ENCODE results near the gene MYO9B.
"Not testable (repeated sequence)": the region's sequence is repeated elsewhere in the genome, so short reads cannot be mapped to it uniquely, and the experiment has no call there.

The MYO9B gene

GRCh38 chr19:17138937-17139598 is 63.5 kb downstream of the MYO9B start:
- H3K9me3 ChIP-seq (ENCODE audit: control insufficient read depth, insufficient read depth, low read length) = no peaks in the 10 kb centered on the region
- H3K27me3 ChIP-seq (ENCODE audit: control insufficient read depth, insufficient read depth, low read length) = no peaks in the 10 kb centered on the region
- peaks cover 11% of the 10 kb centered on the region for H3K4me1 ChIP-seq (ENCODE audit: control insufficient read depth, insufficient read depth, low read length)
- no peak overlapping the region for H3K9ac ChIP-seq (ENCODE audit: low read depth, low read length)
- no peaks in the 10 kb centered on the region for H3K36me3 ChIP-seq (ENCODE audit: control insufficient read depth, insufficient read depth, low read length)
- H3K4me3 ChIP-seq (ENCODE audit: low read depth, low read length) = no peak overlapping the region

DNA sequence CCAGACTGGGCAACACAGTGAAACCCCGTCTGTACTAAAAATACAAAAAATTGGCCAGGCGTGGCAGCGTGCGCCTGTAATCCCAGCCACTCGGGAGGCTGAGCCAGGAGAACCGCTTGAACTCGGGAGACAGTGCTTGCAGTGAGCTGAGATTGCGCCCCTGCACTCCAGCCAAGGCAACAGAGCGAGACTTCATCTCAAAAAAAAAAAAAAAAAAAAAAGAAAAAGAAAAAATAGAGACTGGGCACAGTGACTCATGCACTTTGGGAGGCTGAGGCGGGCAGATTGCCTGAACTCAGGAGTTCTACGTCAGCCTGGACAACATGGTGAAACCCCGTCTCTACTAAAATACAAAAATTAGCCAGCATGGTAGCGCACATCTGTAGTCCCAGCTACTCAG is 69.2 kb downstream of the MYO9B start:
- not testable (repeated sequence) for H3K4me3 ChIP-seq (ENCODE audit: low read depth, low read length); H3K9me3 ChIP-seq (ENCODE audit: control insufficient read depth, insufficient read depth, low read length); H3K4me1 ChIP-seq (ENCODE audit: control insufficient read depth, insufficient read depth, low read length); H3K36me3 ChIP-seq (ENCODE audit: control insufficient read depth, insufficient read depth, low read length); H3K9ac ChIP-seq (ENCODE audit: low read depth, low read length); H3K27me3 ChIP-seq (ENCODE audit: control insufficient read depth, insufficient read depth, low read length)

- Histone ChIP-seq H3K4me3 (ENCODE audit: low read depth, low read length) (no peak overlapping the region), H3K4me1 (ENCODE audit: control insufficient read depth, insufficient read depth, low read length) (no peaks in the 10 kb centered on the region), H3K36me3 (ENCODE audit: control insufficient read depth, insufficient read depth, low read length) (peaks cover 4% of the 10 kb centered on the region), H3K27me3 (ENCODE audit: control insufficient read depth, insufficient read depth, low read length) (no peaks in the 10 kb centered on the region), H3K9me3 (ENCODE audit: control insufficient read depth, insufficient read depth, low read length) (no peaks in the 10 kb centered on the region), H3K9ac (ENCODE audit: low read depth, low read length) (no peak overlapping the region)
Observed at GRCh38 chr19:17145546-17146497, 70.2 kb downstream of the MYO9B start.

DNA sequence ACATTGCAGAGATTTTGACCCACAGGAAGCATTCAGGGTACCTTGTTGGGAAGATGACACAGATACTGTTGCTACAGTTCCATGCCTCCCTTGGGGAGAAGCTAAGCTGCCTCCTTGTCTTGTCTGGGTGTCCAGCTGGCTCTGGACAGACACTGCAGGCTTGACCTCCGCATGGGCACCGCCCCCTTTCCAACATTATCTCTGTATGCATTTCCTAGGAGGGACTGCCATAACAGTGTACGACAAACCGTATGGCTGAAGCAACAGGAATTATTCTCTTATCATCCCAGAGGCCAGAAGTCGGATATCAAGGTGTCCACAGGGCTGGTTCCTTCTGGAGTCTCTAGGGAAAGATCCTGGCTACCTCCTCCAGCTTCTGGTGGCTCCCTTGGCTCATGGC is 72.6 kb downstream of the MYO9B start:
- no peaks in the 10 kb centered on the region for H3K4me1 ChIP-seq (ENCODE audit: control insufficient read depth, insufficient read depth, low read length)
- H3K27me3 ChIP-seq (ENCODE audit: control insufficient read depth, insufficient read depth, low read length) = no peaks in the 10 kb centered on the region
- H3K9me3 ChIP-seq (ENCODE audit: control insufficient read depth, insufficient read depth, low read length) = no peaks in the 10 kb centered on the region
- H3K36me3 ChIP-seq (ENCODE audit: control insufficient read depth, insufficient read depth, low read length) = peaks cover 11% of the 10 kb centered on the region
- H3K9ac ChIP-seq (ENCODE audit: low read depth, low read length) = no peak overlapping the region
- no peak overlapping the region for H3K4me3 ChIP-seq (ENCODE audit: low read depth, low read length)

DNA sequence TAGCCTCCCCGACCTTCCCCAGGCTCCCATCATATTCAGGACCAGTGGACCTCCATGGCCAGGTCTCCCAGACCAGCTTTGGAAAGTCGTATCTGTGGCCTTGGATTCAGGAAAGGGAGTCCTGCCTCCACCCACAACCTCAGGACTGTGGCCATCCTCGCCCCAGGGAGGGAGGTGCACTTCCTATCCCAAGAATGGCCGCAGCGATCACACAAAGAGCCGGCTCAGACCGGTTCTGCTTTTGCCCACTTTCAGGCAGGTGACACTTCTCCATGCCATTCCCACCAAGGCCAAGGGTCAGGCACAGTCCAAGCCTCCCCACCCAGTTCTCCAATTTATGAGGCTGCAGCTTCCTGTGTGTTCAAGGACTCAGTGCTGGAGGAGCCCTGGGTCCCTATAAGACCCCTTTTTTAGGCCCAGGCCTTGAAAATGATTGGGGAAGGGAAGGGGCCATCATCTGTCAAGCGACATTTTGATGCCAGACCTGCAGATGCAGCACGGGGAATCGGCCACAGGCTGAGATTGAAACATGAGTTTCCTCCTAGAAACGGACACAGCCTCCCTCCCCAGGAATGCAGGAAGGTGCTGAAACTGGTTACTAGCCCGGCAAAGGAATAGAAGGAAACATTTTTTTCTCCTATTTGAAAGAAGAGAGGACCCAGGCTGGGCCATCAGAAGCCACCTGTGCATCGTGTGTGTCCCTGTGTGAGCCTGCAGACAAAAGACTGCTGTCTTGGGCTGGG is 74.0 kb downstream of the MYO9B start:
- Histone ChIP-seq H3K9ac (ENCODE audit: low read depth, low read length) (peak overlapping the region; percentile 24), H3K36me3 (ENCODE audit: control insufficient read depth, insufficient read depth, low read length) (peaks cover 16% of the 10 kb centered on the region), H3K27me3 (ENCODE audit: control insufficient read depth, insufficient read depth, low read length) (no peaks in the 10 kb centered on the region), H3K4me1 (ENCODE audit: control insufficient read depth, insufficient read depth, low read length) (no peaks in the 10 kb centered on the region), H3K9me3 (ENCODE audit: control insufficient read depth, insufficient read depth, low read length) (no peaks in the 10 kb centered on the region), H3K4me3 (ENCODE audit: low read depth, low read length) (no peak overlapping the region)

GRCh38 chr19:17153996-17154395 is 78.4 kb downstream of the MYO9B start:
- no peaks in the 10 kb centered on the region for H3K9me3 ChIP-seq (ENCODE audit: control insufficient read depth, insufficient read depth, low read length)
- no peaks in the 10 kb centered on the region for H3K4me1 ChIP-seq (ENCODE audit: control insufficient read depth, insufficient read depth, low read length)
- H3K9ac ChIP-seq (ENCODE audit: low read depth, low read length) = no peak overlapping the region
- no peaks in the 10 kb centered on the region for H3K27me3 ChIP-seq (ENCODE audit: control insufficient read depth, insufficient read depth, low read length)
- H3K4me3 ChIP-seq (ENCODE audit: low read depth, low read length) = no peak overlapping the region
- H3K36me3 ChIP-seq (ENCODE audit: control insufficient read depth, insufficient read depth, low read length) = peaks cover 25% of the 10 kb centered on the region

GRCh38 chr19:17155251-17155650 is 79.7 kb downstream of the MYO9B start:
- Histone ChIP-seq H3K36me3 (ENCODE audit: control insufficient read depth, insufficient read depth, low read length) (peaks cover 25% of the 10 kb centered on the region), H3K4me1 (ENCODE audit: control insufficient read depth, insufficient read depth, low read length) (peaks cover 7% of the 10 kb centered on the region), H3K9me3 (ENCODE audit: control insufficient read depth, insufficient read depth, low read length) (no peaks in the 10 kb centered on the region), H3K4me3 (ENCODE audit: low read depth, low read length) (no peak overlapping the region), H3K9ac (ENCODE audit: low read depth, low read length) (no peak overlapping the region), H3K27me3 (ENCODE audit: control insufficient read depth, insufficient read depth, low read length) (no peaks in the 10 kb centered on the region)

GRCh38 chr19:17156296-17156946 is 80.8 kb downstream of the MYO9B start:
- Histone ChIP-seq H3K9ac (ENCODE audit: low read depth, low read length) (no peak overlapping the region), H3K27me3 (ENCODE audit: control insufficient read depth, insufficient read depth, low read length) (no peaks in the 10 kb centered on the region), H3K4me1 (ENCODE audit: control insufficient read depth, insufficient read depth, low read length) (peaks cover 7% of the 10 kb centered on the region), H3K4me3 (ENCODE audit: low read depth, low read length) (no peak overlapping the region), H3K36me3 (ENCODE audit: control insufficient read depth, insufficient read depth, low read length) (peaks cover 28% of the 10 kb centered on the region), H3K9me3 (ENCODE audit: control insufficient read depth, insufficient read depth, low read length) (no peaks in the 10 kb centered on the region)

DNA sequence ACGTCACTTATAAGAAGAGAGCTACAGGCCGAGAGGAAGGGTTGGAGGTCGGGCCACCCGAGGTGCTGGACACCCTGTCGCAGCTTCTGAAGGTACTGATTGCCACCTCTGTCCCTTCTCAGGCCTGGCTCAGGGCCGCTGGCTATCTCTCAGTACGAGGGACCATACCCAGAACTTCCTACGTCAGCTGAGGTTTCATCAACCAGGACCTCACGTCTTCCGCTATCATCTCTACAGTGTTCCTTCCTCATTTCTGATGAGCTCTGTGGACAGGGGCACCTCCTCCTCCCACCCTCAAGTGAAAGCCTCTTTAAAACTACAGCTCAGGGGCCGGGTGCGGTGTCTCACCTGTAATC is 81.3 kb downstream of the MYO9B start:
- H3K36me3 ChIP-seq (ENCODE audit: control insufficient read depth, insufficient read depth, low read length) = peaks cover 28% of the 10 kb centered on the region
- no peaks in the 10 kb centered on the region for H3K27me3 ChIP-seq (ENCODE audit: control insufficient read depth, insufficient read depth, low read length)
- no peak overlapping the region for H3K4me3 ChIP-seq (ENCODE audit: low read depth, low read length)
- H3K4me1 ChIP-seq (ENCODE audit: control insufficient read depth, insufficient read depth, low read length) = peaks cover 7% of the 10 kb centered on the region
- no peaks in the 10 kb centered on the region for H3K9me3 ChIP-seq (ENCODE audit: control insufficient read depth, insufficient read depth, low read length)
- no peak overlapping the region for H3K9ac ChIP-seq (ENCODE audit: low read depth, low read length)

DNA sequence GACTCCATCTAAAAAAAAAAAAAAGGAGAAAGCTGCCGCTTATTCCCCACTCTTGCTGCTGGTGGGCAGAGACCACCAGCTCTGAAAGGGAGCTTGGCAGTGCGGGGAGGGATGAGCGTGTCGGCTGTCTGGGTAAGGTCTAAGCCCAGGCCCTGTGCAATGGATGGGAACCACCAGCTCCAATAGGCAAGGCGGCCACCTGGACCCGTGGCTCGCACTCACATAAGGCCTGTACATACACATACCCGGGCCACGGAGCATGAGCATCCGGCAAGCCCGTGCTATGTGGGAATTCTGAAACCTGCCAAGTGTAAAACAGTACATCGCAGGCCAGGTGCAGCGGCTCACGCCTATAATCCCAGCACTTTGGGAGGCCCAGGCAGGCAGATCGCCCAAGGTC is 83.0 kb downstream of the MYO9B start:
- no peaks in the 10 kb centered on the region for H3K27me3 ChIP-seq (ENCODE audit: control insufficient read depth, insufficient read depth, low read length)
- H3K9me3 ChIP-seq (ENCODE audit: control insufficient read depth, insufficient read depth, low read length) = no peaks in the 10 kb centered on the region
- H3K36me3 ChIP-seq (ENCODE audit: control insufficient read depth, insufficient read depth, low read length) = peaks cover 28% of the 10 kb centered on the region
- H3K4me1 ChIP-seq (ENCODE audit: control insufficient read depth, insufficient read depth, low read length) = peaks cover 7% of the 10 kb centered on the region
- H3K9ac ChIP-seq (ENCODE audit: low read depth, low read length) = no peak overlapping the region
- H3K4me3 ChIP-seq (ENCODE audit: low read depth, low read length) = no peak overlapping the region
